Esophagus mucosa (tissue), 1 donor: ENCODE data around the gene WWP2. TPM values are rescaled to one million over a fixed set of nuclear protein-coding genes. Genes with fewer than 3 reads are reported as not detected.
"Not testable (repeated sequence)": the region's sequence is repeated elsewhere in the genome, so short reads cannot be mapped to it uniquely, and the experiment has no call there.

Experiments
- ATAC-seq: fragments of 200-7000 bp; cut with Tn5 transposase; one replicate; pipeline ENCODE4 v1.9.1; 2020
- total RNA-seq: library from RNA; stranded (reverse); gene quantifications from one replicate; pipeline ENCODE4 v1.2.4, GENCODE V29; 2023
- donor health status: DM: yes; HTN: yes; CAD: no.

Gene WWP2
- 31.6 TPM for total RNA-seq

- peak; percentile 88 for ATAC-seq
These were observed at the start of gene WWP2 for GRCh38 chr16:69761983-69762813. Gene WWP2 (plus strand): TSS chr16:69762332. CDS start chr16:69787011, 24,679 bp downstream.

- ATAC-seq = no peak
These were observed 49.1 kb upstream of the WWP2 start for GRCh38 chr16:69712914-69713581.

- no peak for ATAC-seq
These were observed 45.1 kb upstream of the WWP2 start for GRCh38 chr16:69717066-69717465.

- no peak for ATAC-seq
These were observed 43.9 kb upstream of the WWP2 start for GRCh38 chr16:69718111-69718764.

- ATAC-seq = no peak
These were observed 41.2 kb upstream of the WWP2 start for GRCh38 chr16:69720822-69721430.

GRCh38 chr16:69721441-69721957 is 40.6 kb upstream of the WWP2 start:
- no peak for ATAC-seq

GRCh38 chr16:69724414-69724873 is 37.7 kb upstream of the WWP2 start:
- ATAC-seq = no peak

GRCh38 chr16:69724981-69725479 is 37.1 kb upstream of the WWP2 start:
- no peak for ATAC-seq

GRCh38 chr16:69725480-69726312 is 36.4 kb upstream of the WWP2 start:
- no peak for ATAC-seq

- peak; percentile 99 for ATAC-seq
These were observed 35.6 kb upstream of the WWP2 start, which contains the start of gene NQO1 for GRCh38 chr16:69726313-69727060. Gene NQO1 (minus strand): TSS chr16:69726560. CDS start chr16:69726439, 121 bp downstream.

- no peak for ATAC-seq
These were observed 34.2 kb upstream of the WWP2 start for GRCh38 chr16:69727916-69728270.

GRCh38 chr16:69729030-69729429 is 33.1 kb upstream of the WWP2 start:
- ATAC-seq = not testable (repeated sequence)

- ATAC-seq = not testable (repeated sequence)
These were observed 30.9 kb upstream of the WWP2 start for GRCh38 chr16:69731280-69731679.

GRCh38 chr16:69732101-69732500 is 30.0 kb upstream of the WWP2 start:
- ATAC-seq = no peak

- peak; percentile 48 for ATAC-seq
These were observed 20.6 kb upstream of the WWP2 start for GRCh38 chr16:69741519-69741918.

GRCh38 chr16:69741951-69742904 is 19.9 kb upstream of the WWP2 start:
- ATAC-seq = peak; percentile 52

- ATAC-seq = no peak
These were observed 17.5 kb upstream of the WWP2 start for GRCh38 chr16:69744363-69745231.

GRCh38 chr16:69745232-69745612 is 16.9 kb upstream of the WWP2 start:
- no peak for ATAC-seq
